Hepatocyte (in vitro differentiated cells): ENCODE results near the gene TDP2.

Experiments used
- CTCF ChIP-seq: fragments of 200-600 bp; sonication (generic); IDR thresholded peaks from 2 replicates; pipeline ENCODE4 v1.5.1; 2016; ENCODE audit warnings: antibody characterized with exemption, mild to moderate bottlenecking; ENCODE audit not compliant: poor library complexity
- EZH2 ChIP-seq: fragments of 200-600 bp; sonication (generic); IDR thresholded peaks from 2 replicates; pipeline ENCODE4 v1.6.1; 2016; ENCODE audit warnings: antibody characterized with exemption, mild to moderate bottlenecking, borderline replicate concordance
- EZH2phosphoT487 ChIP-seq: fragments of 200-600 bp; sonication (generic); IDR thresholded peaks from one replicate; pipeline ENCODE4 v1.6.1; 2018; ENCODE audit warnings: antibody characterized with exemption, mild to moderate bottlenecking, low read depth, moderate library complexity; ENCODE audit not compliant: unreplicated experiment, severe bottlenecking

DNA sequence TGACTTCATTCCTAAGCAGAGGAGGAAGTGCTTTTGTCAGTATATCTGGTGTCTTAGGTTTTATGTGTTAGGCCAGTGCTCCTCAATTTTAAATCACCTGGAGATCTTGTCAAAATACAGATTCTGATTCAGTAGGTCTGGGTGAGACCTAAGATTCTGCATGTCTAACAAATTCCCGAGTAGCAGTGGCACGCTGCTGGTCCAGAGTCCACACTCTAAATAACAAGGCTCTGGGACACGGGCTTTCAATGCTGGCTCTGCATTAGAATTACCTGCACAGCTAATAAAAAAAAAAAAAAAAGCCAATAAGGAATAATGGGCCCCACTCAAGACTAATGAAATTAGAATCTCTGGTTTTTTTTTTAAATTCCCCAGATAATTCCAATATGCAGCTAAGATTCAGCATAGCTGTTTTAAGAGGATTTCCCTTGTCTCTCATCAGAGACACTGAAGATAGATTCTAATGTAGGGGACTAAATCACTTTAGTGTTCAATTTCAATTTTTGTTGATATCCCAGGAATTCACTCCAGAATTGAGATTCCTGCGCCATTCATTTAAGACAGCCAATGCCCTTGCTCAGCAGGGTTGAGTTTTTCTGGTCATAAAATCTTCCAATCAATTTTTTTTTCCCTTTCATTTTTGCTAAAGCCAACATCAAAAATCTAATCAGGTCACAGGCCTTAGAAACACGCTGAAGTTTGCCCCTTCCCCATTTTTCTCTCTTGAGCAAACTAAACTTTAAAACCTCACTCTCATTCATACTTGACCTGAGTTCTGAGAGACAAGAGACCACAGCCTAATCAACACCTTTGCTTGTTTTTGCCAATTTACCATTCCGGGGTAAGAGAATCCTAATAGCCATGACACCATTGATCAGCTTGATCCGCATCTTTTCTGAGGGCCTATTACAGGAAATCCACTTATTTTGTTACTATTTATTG, 2.4 kb downstream of the TDP2 start:
- no peak for TF ChIP-seq EZH2
- TF ChIP-seq CTCF, result no peak
- no peak for TF ChIP-seq EZH2phosphoT487
